HCT116 (cell line): ENCODE measurements around the gene REG3A. TPM values are rescaled to one million over a fixed set of nuclear protein-coding genes. Genes with fewer than 3 reads are reported as not detected.

Experiments
- ATAC-seq: fragments of 200-7000 bp; cut with Tn5 transposase; 2 replicates; pipeline ENCODE4 v1.9.1; 2020; ENCODE audit warnings: mild to moderate bottlenecking, moderate library complexity
- BruUV-seq: library from RNA; stranded (reverse); fragments of 400-500 nt; replicated peaks from 2 replicates; lab custom pipeline; 2021; lab: Mats Ljungman, UMichigan
- CTCF ChIA-PET: fragments of 300-600 bp; sonication (Branson Sonifier 250); formaldehyde crosslinking; loops from one replicate; lab custom pipeline; 2021; ENCODE audit warnings: antibody characterized with exemption; lab: Charles Lee
- POLR2A ChIA-PET: fragments of 300-600, 350-600 bp; sonication (Branson Sonifier 250); formaldehyde crosslinking; loops from one replicate; lab custom pipeline; 2021; ENCODE audit warnings: antibody characterized with exemption; lab: Charles Lee
- RAD21 ChIA-PET, 2 experiments: fragments of 300-600 bp; sonication (Branson Sonifier 250); formaldehyde crosslinking; loops; one replicate each; lab custom pipeline; 2023; ENCODE audit warnings: low total read pairs in 2 of 2; ENCODE audit not compliant: uncharacterized antibody in 2 of 2, unreplicated experiment in 2 of 2, low non-redundant PET in 1 of 2; lab: Charles Lee
- DNase-seq: peaks from one replicate; pipeline ENCODE4 v3.0.0-alpha.2; 2010; ENCODE audit warnings: low read depth, low spot score
- H2AFZ ChIP-seq: fragments of 200-600 bp; shearing (Covaris generic), sonication (generic); 2 replicates; pipeline ENCODE4 v1.6.1; 2017; ENCODE audit warnings: low read depth, mixed run types, mixed read lengths, antibody characterized with exemption, low read length; ENCODE audit not compliant: poor library complexity, severe bottlenecking
- H3K27ac ChIP-seq: 2 replicates; pipeline ENCODE4 v1.5.1; 2012; ENCODE audit warnings: low read depth, low read length
- H3K27me3 ChIP-seq: fragments of 200-600 bp; sonication (generic); 2 replicates; pipeline ENCODE4 v1.6.1; 2016; ENCODE audit warnings: mixed run types, low read length, mixed read lengths; ENCODE audit not compliant: insufficient read depth
- H3K36me3 ChIP-seq, 2 experiments: fragments of 200-500 bp in 1 of 2; fragments of 200-600 bp in 1 of 2; sonication (Bioruptor generic) in 1 of 2; sonication (generic) in 1 of 2; 2 replicates each; pipeline versions ENCODE4 v1.5.1 to v1.6.1; 2014 to 2016; ENCODE audit warnings: low read length in 2 of 2, inconsistent platforms in 1 of 2, mixed read lengths in 1 of 2, mixed run types in 1 of 2; ENCODE audit not compliant: insufficient read depth in 2 of 2, control insufficient read depth in 1 of 2
- H3K4me1 ChIP-seq, 2 experiments: fragments of 200-600 bp in 1 of 2; sonication (generic) in 1 of 2; 2 replicates each; pipeline versions ENCODE4 v1.5.1 to v1.6.1; 2012 to 2017; ENCODE audit warnings: low read length in 2 of 2, inconsistent platforms in 1 of 2, mild to moderate bottlenecking in 1 of 2, mixed read lengths in 1 of 2, mixed run types in 1 of 2, moderate library complexity in 1 of 2; ENCODE audit not compliant: insufficient read depth in 2 of 2, control insufficient read depth in 1 of 2
- H3K4me2 ChIP-seq: fragments of 200-600 bp; sonication (generic); 2 replicates; pipeline ENCODE4 v1.6.1; 2017; ENCODE audit warnings: mixed run types, low read length, mixed read lengths
- H3K4me3 ChIP-seq, 2 experiments: fragments of 200-600 bp in 1 of 2; sonication (generic) in 1 of 2; replicated peaks in 1 of 2; 2 replicates each; pipeline ENCODE4 v1.5.1; 2011 to 2016; ENCODE audit warnings: low read length in 2 of 2, control low read depth in 1 of 2, low read depth in 1 of 2, mild to moderate bottlenecking in 1 of 2, mixed read lengths in 1 of 2, mixed run types in 1 of 2
- H3K79me2 ChIP-seq: fragments of 200-600 bp; sonication (generic); 2 replicates; pipeline ENCODE4 v1.6.1; 2017; ENCODE audit warnings: mild to moderate bottlenecking, mixed run types, low read length, moderate library complexity, mixed read lengths; ENCODE audit not compliant: insufficient read depth
- H3K9ac ChIP-seq: fragments of 200-600 bp; sonication (generic); 2 replicates; pipeline ENCODE4 v1.6.1; 2016; ENCODE audit warnings: low read length, mixed read lengths
- H3K9me2 ChIP-seq: fragments of 200-600 bp; sonication (generic), shearing (Covaris generic); 2 replicates; pipeline ENCODE4 v1.6.1; 2017; ENCODE audit warnings: mixed run types, mild to moderate bottlenecking, moderate library complexity; ENCODE audit not compliant: insufficient read depth
- H3K9me3 ChIP-seq, 2 experiments: fragments of 200-500 bp in 1 of 2; fragments of 200-600 bp in 1 of 2; sonication (Bioruptor generic) in 1 of 2; sonication (generic) in 1 of 2; 2 replicates each; pipeline ENCODE4 v1.6.1; 2014 to 2017; ENCODE audit warnings: low read length in 2 of 2, mixed read lengths in 2 of 2, inconsistent platforms in 1 of 2, low read depth in 1 of 2, mild to moderate bottlenecking in 1 of 2, mixed run types in 1 of 2, moderate library complexity in 1 of 2; ENCODE audit not compliant: control insufficient read depth in 1 of 2, insufficient read depth in 1 of 2
- H4K20me1 ChIP-seq: fragments of 200-600 bp; sonication (generic), shearing (Covaris generic); 2 replicates; pipeline ENCODE4 v1.6.1; 2017; ENCODE audit warnings: mixed run types, mild to moderate bottlenecking, moderate library complexity; ENCODE audit not compliant: insufficient read depth
- CBX3 ChIP-seq: IDR thresholded peaks from 2 replicates; pipeline ENCODE4 v1.6.1; 2012; ENCODE audit warnings: low read depth
- ELF1 ChIP-seq: IDR thresholded peaks from 2 replicates; pipeline ENCODE4 v1.6.1; 2012; ENCODE audit warnings: low read depth, borderline replicate concordance
- EZH2 ChIP-seq: fragments of 200-600 bp; sonication (generic); IDR thresholded peaks from 2 replicates; pipeline ENCODE4 v1.6.1; 2017; ENCODE audit warnings: antibody characterized with exemption, mixed run types
- EZH2phosphoT487 ChIP-seq: fragments of 200-600 bp; IDR thresholded peaks from 2 replicates; pipeline ENCODE4 v1.6.1; 2018; ENCODE audit warnings: antibody characterized with exemption, borderline replicate concordance
- JUND ChIP-seq: IDR thresholded peaks from 2 replicates; pipeline ENCODE4 v1.6.1; 2012
- POLR2AphosphoS5 ChIP-seq: IDR thresholded peaks from 2 replicates; pipeline ENCODE4 v1.6.1; 2011; ENCODE audit warnings: mild to moderate bottlenecking, low read depth, low read length, moderate library complexity
- RAD21 ChIP-seq: IDR thresholded peaks from 2 replicates; pipeline ENCODE4 v1.6.1; 2012; ENCODE audit warnings: low read depth, mild to moderate bottlenecking
- SIN3A ChIP-seq: IDR thresholded peaks from 2 replicates; pipeline ENCODE4 v1.6.1; 2012; ENCODE audit warnings: low read depth
- TCF7L2 ChIP-seq: IDR thresholded peaks from 2 replicates; pipeline ENCODE4 v1.7.0; 2011; ENCODE audit warnings: borderline replicate concordance, inconsistent platforms; ENCODE audit not compliant: insufficient read depth, insufficient read length; ENCODE audit errors: extremely low read depth
- YY1 ChIP-seq: IDR thresholded peaks from 2 replicates; pipeline ENCODE4 v1.6.1; 2011; ENCODE audit warnings: low read length, low read depth, moderate library complexity, mild to moderate bottlenecking; ENCODE audit not compliant: insufficient replicate concordance; ENCODE audit errors: extremely low read depth
- ZFX ChIP-seq: fragments of 450-650 bp; IDR thresholded peaks from 2 replicates; pipeline ENCODE4 v1.6.1; 2017
- intact Hi-C: fragments of 100-400 bp; cut with micrococcal nuclease; formaldehyde crosslinking; loops from 2 replicates; pipeline ENCODE4 v1.10.0; 2022
- total RNA-seq: library from RNA; stranded (reverse); gene quantifications from one replicate; pipeline ENCODE4 v1.2.1, GENCODE V29; 2021; ENCODE audit not compliant: unreplicated experiment
- TF ChIP-seq, protein P1 (sequence below): IDR thresholded peaks from 2 replicates; pipeline ENCODE4 v1.6.1; 2012; ENCODE audit warnings: low read depth
- TF ChIP-seq, protein P2 (sequence below), 3 experiments: fragments of 200-600 bp in 1 of 3; sonication (generic) in 1 of 3; IDR thresholded peaks in 2 of 3; conservative IDR thresholded peaks in 1 of 3; 2 replicates each; pipeline ENCODE4 v1.5.1; 2012 to 2017; ENCODE audit warnings: low read depth in 2 of 3, low read length in 2 of 3, antibody characterized with exemption in 1 of 3, borderline replicate concordance in 1 of 3, control low read depth in 1 of 3, mild to moderate bottlenecking in 1 of 3, mixed read lengths in 1 of 3, mixed run types in 1 of 3, moderate library complexity in 1 of 3; ENCODE audit not compliant: insufficient read depth in 1 of 3
- TF ChIP-seq, protein P3 (sequence below): IDR thresholded peaks from 2 replicates; pipeline ENCODE4 v1.6.1; 2012

The REG3A gene
- total RNA-seq, 1 experiment from 2014 or later: not detected

DNA sequence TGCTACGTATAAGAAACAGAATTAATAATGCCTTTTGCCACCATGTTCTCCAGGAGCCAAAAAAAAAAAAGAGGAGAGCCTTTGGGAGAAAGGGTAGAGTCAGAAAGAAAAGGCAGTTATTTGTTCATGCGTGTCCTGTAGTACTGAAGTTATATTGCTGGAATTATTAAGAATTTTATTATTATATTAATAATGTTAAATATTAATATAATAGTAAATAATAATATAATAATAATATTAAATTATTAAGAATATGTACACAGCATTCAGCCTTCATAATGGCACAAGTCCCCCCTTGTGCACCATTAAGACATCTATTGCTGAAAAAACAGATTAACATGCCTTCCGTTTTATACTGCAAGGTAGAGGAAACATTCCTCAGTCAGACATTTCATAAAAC is 31.1 kb downstream of the REG3A start:
- POLR2A ChIA-PET: no interaction called here
- Histone ChIP-seq H3K4me2 (no peak overlapping the region), H3K4me3 (no peak overlapping the region), H3K79me2 (no peaks in the 10 kb centered on the region), H3K27me3 (no peaks in the 10 kb centered on the region), H3K9me3 (peaks cover 0 to 31% of the 10 kb centered on the region in 2 experiments; a peak in 2 of 4 replicates), H3K36me3 (no peaks in the 10 kb centered on the region), H3K9me2 (no peaks in the 10 kb centered on the region), H2AFZ (no peak overlapping the region), H4K20me1 (no peaks in the 10 kb centered on the region), H3K4me1 (no peaks in the 10 kb centered on the region), H3K9ac (no peak overlapping the region), H3K27ac (no peak overlapping the region)
- intact Hi-C loops: no loop called here
- DNase-seq (no peak), ATAC-seq (no peak)
- BruUV-seq: no TSS peak
- no peak for TF ChIP-seq EZH2phosphoT487
- TF ChIP-seq TCF7L2: no peak
- no peak for TF ChIP-seq EZH2
- TF ChIP-seq, protein P1, sequence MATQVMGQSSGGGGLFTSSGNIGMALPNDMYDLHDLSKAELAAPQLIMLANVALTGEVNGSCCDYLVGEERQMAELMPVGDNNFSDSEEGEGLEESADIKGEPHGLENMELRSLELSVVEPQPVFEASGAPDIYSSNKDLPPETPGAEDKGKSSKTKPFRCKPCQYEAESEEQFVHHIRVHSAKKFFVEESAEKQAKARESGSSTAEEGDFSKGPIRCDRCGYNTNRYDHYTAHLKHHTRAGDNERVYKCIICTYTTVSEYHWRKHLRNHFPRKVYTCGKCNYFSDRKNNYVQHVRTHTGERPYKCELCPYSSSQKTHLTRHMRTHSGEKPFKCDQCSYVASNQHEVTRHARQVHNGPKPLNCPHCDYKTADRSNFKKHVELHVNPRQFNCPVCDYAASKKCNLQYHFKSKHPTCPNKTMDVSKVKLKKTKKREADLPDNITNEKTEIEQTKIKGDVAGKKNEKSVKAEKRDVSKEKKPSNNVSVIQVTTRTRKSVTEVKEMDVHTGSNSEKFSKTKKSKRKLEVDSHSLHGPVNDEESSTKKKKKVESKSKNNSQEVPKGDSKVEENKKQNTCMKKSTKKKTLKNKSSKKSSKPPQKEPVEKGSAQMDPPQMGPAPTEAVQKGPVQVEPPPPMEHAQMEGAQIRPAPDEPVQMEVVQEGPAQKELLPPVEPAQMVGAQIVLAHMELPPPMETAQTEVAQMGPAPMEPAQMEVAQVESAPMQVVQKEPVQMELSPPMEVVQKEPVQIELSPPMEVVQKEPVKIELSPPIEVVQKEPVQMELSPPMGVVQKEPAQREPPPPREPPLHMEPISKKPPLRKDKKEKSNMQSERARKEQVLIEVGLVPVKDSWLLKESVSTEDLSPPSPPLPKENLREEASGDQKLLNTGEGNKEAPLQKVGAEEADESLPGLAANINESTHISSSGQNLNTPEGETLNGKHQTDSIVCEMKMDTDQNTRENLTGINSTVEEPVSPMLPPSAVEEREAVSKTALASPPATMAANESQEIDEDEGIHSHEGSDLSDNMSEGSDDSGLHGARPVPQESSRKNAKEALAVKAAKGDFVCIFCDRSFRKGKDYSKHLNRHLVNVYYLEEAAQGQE: no peak
- no peak for TF ChIP-seq YY1
- CTCF ChIA-PET: no interaction called here
- RAD21 ChIA-PET: no interaction called here

DNA sequence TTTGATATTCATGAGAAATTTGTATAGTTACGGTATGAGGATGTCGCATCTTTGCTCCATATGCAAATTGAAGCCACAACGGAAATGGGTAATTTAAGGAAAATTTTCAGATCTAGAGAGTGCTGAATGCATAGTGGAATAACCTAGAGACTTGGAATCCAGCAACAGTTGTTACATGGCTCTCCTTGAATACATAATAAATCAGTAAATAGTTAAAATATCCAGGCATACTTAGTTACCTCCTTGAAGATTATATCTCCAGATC is 33.9 kb downstream of the REG3A start:
- BruUV-seq: no TSS peak
- DNase-seq: no peak
- CTCF ChIA-PET: no interaction called here
- intact Hi-C loops: no loop called here
- Histone ChIP-seq H3K79me2 (no peaks in the 10 kb centered on the region), H3K4me3 (no peak overlapping the region), H3K4me1 (no peaks in the 10 kb centered on the region), H3K9me2 (no peaks in the 10 kb centered on the region), H3K36me3 (no peaks in the 10 kb centered on the region), H3K27ac (no peak overlapping the region), H4K20me1 (no peaks in the 10 kb centered on the region), H3K9ac (no peak overlapping the region), H2AFZ (no peak overlapping the region), H3K9me3 (peaks cover 0 to 32% of the 10 kb centered on the region in 2 experiments; a peak in 2 of 4 replicates), H3K27me3 (no peaks in the 10 kb centered on the region), H3K4me2 (no peak overlapping the region)
- RAD21 ChIA-PET: no interaction called here
- no peak for ATAC-seq
- POLR2A ChIA-PET: no interaction called here
- TF ChIP-seq EZH2phosphoT487 (no peak), CBX3 (no peak), TCF7L2 (no peak), SIN3A (no peak), JUND (no peak), POLR2AphosphoS5 (no peak), RAD21 (no peak), ELF1 (no peak), ZFX (no peak)
- TF ChIP-seq, protein P2, sequence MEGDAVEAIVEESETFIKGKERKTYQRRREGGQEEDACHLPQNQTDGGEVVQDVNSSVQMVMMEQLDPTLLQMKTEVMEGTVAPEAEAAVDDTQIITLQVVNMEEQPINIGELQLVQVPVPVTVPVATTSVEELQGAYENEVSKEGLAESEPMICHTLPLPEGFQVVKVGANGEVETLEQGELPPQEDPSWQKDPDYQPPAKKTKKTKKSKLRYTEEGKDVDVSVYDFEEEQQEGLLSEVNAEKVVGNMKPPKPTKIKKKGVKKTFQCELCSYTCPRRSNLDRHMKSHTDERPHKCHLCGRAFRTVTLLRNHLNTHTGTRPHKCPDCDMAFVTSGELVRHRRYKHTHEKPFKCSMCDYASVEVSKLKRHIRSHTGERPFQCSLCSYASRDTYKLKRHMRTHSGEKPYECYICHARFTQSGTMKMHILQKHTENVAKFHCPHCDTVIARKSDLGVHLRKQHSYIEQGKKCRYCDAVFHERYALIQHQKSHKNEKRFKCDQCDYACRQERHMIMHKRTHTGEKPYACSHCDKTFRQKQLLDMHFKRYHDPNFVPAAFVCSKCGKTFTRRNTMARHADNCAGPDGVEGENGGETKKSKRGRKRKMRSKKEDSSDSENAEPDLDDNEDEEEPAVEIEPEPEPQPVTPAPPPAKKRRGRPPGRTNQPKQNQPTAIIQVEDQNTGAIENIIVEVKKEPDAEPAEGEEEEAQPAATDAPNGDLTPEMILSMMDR (IDR thresholded peaks at IDR 0.05 in 2 of 3, conservative IDR thresholded peaks at IDR 0.05 in 1 of 3; ENCODE audit: borderline replicate concordance in 1 of 3, insufficient read depth in 1 of 3, low read depth in 2 of 3, low read length in 2 of 3): no peak
- TF ChIP-seq, protein P3, sequence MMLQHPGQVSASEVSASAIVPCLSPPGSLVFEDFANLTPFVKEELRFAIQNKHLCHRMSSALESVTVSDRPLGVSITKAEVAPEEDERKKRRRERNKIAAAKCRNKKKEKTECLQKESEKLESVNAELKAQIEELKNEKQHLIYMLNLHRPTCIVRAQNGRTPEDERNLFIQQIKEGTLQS: no peak
